Activated T-cell treated with anti-CD3 and anti-CD28 coated beads, Interleukin-2, amount 50 U/mL, for 1 hour (primary cell): ENCODE measurements around the gene ADSS1.

Experiments
- DNase-seq: peaks from one replicate; pipeline ENCODE4 v3.0.0-alpha.2; 2020

The ADSS1 gene

GRCh38 chr14:104784846-104785707, 61.0 kb downstream of the ADSS1 start:
- no peak for DNase-seq

DNA sequence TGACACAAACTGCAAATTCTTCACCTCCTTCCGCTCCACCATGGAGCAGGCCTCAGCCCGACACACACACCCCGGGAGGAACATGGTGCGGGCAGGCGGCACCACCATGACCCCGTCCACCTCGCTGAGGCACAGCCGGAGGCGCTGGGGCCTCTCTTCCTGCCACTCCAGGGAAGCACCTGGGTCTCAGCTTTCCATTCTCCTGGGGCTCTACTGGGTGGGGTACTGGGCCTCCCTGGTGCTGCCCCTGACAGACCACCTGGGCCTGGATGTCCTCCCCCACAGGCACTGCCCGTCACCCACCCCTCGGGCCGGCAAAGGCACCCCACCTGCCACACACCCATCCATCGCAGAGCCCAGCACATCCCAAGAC, 61.7 kb downstream of the ADSS1 start:
- DNase-seq: no peak

GRCh38 chr14:104786091-104786586, 62.1 kb downstream of the ADSS1 start:
- no peak for DNase-seq

- DNase-seq: no peak
Measured at GRCh38 chr14:104786726-104787675, 63.0 kb downstream of the ADSS1 start.

DNA sequence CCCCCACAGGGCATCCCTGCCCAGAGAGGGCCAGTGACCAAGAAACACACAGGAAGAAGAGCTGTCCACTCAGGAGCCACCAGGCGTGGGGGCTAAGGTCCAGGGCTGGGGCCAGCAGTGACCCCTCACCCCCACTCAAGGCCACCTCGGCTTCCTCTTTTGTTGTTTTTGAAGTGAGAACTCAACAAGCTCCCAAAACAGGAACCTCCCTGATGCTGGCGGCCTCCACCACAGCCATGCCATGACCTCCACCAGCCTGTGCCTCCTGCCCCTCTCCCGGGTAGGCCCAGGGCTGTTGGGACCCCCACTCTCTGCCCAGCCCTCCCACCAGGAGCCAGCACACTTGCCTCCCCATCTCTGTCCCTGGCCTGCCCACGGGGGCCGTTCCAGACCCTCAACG, 63.7 kb downstream of the ADSS1 start:
- no peak for DNase-seq

GRCh38 chr14:104788161-104788818, 64.3 kb downstream of the ADSS1 start:
- no peak for DNase-seq

GRCh38 chr14:104788873-104789663, 65.0 kb downstream of the ADSS1 start:
- DNase-seq: no peak

DNA sequence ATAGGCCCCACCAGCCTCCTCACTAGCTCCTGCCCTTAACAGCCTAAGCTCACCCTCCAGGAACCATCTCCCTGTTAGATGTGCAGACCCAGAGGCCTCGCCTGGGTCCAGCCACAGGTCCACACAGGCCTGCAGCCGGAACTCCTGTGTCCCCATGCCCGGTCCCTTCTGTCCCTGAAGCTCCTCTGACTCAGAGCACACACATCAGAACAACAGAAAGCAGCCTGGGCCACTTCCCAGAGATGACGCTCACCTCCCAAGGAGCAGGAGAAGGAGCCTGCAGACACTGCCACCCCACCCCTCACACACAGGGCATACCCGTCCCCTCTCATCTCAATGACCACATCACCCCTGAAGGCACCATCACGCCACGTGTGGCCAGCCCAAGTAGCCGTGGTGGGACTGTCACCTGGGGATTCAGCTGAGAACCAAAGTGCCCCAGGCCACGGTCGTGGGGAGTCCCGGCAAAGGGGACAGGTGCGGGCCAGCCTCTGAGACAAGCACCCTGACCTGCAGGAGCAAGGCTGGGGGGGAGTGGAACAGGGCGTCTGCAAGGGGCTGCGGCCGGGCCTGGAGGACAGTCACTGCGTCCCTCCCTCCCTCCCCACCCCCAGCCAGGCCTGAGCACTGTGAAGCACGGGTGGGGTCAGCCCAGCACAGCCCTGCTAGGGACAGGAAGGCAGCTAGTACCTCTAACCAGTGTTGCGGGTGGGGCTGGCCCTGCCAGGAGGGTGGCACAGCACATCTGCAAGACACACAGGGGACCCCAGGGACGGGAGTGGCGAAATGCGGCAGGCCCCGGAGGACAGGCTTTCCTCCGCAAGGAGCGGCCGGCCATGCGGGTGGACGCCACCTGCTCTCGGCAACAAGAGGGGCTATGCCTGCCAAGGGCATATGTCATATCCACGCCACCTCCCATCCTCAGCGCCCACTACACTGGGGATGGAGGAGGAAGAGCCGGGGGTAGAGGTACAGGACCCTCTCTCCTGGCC, 66.0 kb downstream of the ADSS1 start:
- no peak for DNase-seq

GRCh38 chr14:104791425-104791824, 67.4 kb downstream of the ADSS1 start:
- DNase-seq: no peak

- DNase-seq: no peak
Measured at GRCh38 chr14:104792101-104792884, 68.3 kb downstream of the ADSS1 start.

DNA sequence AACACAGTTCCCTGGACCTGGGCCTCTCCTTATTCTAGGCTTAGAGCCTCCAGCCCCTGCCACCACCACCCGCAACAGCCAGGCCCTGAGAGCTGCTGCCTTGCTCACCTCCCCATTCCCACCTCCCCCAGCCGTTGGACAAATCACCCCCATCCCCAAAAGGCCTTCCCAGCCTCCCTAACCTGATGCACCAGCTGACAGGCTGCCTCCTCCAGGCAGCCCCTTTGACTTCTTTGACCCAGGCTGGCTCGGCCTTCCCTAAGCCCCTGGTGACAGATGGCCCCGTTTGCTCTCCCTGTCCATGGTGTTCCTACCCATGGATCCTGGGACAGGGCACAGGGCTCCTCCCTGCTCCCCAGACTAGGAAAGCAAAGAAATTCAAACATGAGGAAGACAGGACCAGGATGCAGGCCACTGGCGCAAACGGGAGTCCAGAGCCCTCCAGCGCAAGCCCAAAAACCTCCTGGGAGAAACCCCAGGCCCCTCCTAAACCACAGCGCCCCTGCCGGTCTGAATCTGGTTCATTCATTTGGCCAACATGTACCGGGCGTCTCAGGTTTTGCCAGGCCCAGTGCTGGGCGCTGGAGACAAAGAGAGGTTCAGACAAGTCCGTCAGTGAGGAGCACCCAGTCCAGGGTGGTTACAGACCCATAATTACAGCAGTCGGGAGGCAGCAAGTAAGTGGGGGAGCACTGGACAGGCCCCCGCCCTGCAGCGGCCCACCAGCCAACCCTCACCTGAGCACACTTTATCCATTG, 69.1 kb downstream of the ADSS1 start:
- DNase-seq: no peak

DNA sequence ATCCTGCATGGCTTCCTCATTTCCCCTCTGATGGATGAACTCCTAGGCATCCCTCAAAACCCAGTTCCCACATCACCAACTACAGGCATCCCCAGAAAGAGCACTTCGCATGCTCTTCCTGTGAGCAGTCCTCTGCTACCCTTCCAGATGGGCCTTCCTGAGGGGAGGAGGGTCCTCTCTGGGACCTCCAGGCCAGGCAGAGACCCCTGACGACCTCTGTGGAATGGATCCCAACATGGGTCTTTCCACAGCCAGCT, 69.6 kb downstream of the ADSS1 start:
- DNase-seq: no peak

DNA sequence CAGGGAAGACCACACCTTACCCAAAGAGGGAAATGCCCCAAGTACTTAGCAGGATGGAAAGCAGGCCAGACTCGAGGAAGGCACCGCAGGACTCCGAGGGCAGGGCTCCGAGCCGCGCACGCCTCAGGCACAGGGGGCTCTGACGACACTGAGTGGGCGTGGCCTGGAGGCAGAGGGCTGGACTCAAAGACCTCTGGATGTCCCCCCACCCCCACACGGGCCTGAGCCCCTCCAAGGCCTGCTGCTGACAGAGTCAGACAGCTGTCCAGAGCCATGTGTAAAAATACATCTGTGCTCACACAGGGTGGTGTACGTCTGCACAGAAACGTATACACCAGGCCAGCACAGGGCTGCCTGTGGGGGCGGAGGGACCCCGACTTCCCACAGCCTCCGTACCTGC, 70.1 kb downstream of the ADSS1 start:
- peak; percentile 59 for DNase-seq

- no peak for DNase-seq
Measured at GRCh38 chr14:104794631-104794992, 70.6 kb downstream of the ADSS1 start.

GRCh38 chr14:104794993-104795780, 71.2 kb downstream of the ADSS1 start, which contains the start of gene AKT1:
Gene AKT1 (minus strand): TSS chr14:104795748. CDS start chr14:104792643, 3,105 bp downstream.
- DNase-seq: peak; percentile 48

DNA sequence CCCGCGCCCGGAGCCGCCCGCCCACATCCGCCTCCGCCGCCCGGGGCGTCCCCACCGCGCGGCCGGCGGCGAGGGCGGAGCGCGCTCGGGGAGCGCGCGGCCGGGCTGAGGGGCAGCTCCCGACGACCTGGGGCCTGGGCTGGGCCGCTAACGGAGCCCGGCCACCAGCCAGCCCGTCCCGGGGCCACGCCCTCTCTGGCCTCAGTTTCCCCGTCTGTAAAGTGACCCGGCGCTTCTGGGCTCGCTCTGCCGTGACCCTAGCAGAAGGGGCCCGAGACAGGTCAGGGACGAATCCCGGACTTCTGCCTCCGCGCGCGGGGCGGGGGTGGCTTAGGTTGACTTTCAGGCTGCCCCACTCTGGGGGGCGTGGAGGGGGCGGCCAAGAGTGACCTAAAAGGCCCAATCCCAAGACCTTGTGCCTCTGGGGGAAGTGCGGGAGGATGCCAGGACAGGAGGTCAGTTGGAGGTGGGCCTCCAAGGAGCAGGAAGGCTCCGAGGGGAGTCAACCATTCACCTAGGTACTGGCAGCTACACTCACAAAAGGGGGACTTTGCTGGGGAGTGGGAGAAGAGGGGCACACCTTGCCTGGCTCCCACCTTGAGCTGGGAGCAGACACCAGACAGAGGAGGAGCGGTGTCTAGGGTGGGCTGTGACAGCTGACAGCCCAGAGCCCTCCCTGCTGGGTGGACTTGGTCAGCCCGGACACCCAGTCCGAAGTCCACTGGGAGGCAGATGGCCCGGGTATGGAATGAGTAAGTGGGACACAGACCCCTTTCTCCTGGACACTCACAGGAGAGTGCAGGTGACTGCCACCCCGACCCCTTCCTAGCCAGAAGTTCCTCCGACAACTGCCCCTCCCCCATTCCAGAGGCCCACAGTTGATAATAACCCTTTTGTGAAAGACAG, 72.0 kb downstream of the ADSS1 start:
- DNase-seq: peak; percentile 75

GRCh38 chr14:104796687-104797081, 72.7 kb downstream of the ADSS1 start:
- no peak for DNase-seq
